PFSK-1 (cell line): ENCODE measurements around the gene BCL7B.

Source experiments
- FOXP2 ChIP-seq: optimal IDR thresholded peaks from 2 replicates; pipeline ENCODE3; 2011; ENCODE audit warnings: borderline replicate concordance, control low read depth, inconsistent platforms; ENCODE audit not compliant: insufficient read depth; ENCODE audit errors: extremely low read length, extremely low read depth
- POLR2AphosphoS5 ChIP-seq: IDR thresholded peaks from 2 replicates; pipeline ENCODE4 v1.6.1; 2012; ENCODE audit warnings: low read depth, mild to moderate bottlenecking, control low read depth, low read length, moderate library complexity
- REST ChIP-seq, 2 experiments: IDR thresholded peaks; 2 replicates each; pipeline versions ENCODE4 v1.6.1 to v1.8.0; 2011 to 2012; ENCODE audit warnings: low read depth in 2 of 2, low read length in 2 of 2, control low read depth in 1 of 2, inconsistent platforms in 1 of 2, mild to moderate bottlenecking in 1 of 2, moderate library complexity in 1 of 2; ENCODE audit not compliant: insufficient read depth in 1 of 2
- SIN3A ChIP-seq: IDR thresholded peaks from 2 replicates; pipeline ENCODE4 v1.6.1; 2012; ENCODE audit warnings: mild to moderate bottlenecking, low read length, moderate library complexity, borderline replicate concordance; ENCODE audit not compliant: insufficient read depth
- TAF1 ChIP-seq: IDR thresholded peaks from 2 replicates; pipeline ENCODE4 v1.6.1; 2012; ENCODE audit warnings: low read length, control low read depth, borderline replicate concordance; ENCODE audit not compliant: insufficient read depth

GRCh38 chr7:73504017-73504416 is 53.5 kb downstream of the BCL7B start:
- no peak for TF ChIP-seq POLR2AphosphoS5
- TF ChIP-seq REST (IDR thresholded peaks at IDR 0.05; ENCODE audit: insufficient read depth in 1 of 2, low read depth in 2 of 2, low read length in 2 of 2), result no peak
- TF ChIP-seq TAF1, result no peak
- no peak for TF ChIP-seq SIN3A
- no peak for TF ChIP-seq FOXP2
